AG10803 (cell line): ENCODE data around the gene ASTN1.

ENCODE experiments used
- DNase-seq: peaks from one replicate; pipeline ENCODE4 v3.0.0; 2010; ENCODE audit warnings: low read depth
- H3K4me3 ChIP-seq: 2 replicates; pipeline ENCODE4 v1.5.1; 2011; ENCODE audit warnings: mild to moderate bottlenecking, low read length, control low read depth
- CTCF ChIP-seq: conservative IDR thresholded peaks from 2 replicates; pipeline ENCODE4 v1.5.1; 2011; ENCODE audit warnings: mild to moderate bottlenecking, low read length, control low read depth, inconsistent platforms

ASTN1 gene

GRCh38 chr1:177174921-177175634, 10.6 kb upstream of the ASTN1 start:
- DNase-seq, result no peak
- no peak for TF ChIP-seq CTCF
- H3K4me3 ChIP-seq, result no peak overlapping the region

- no peak for DNase-seq
- H3K4me3 ChIP-seq, result no peak overlapping the region
- TF ChIP-seq CTCF, result no peak
Observed at GRCh38 chr1:177173976-177174375, 9.5 kb upstream of the ASTN1 start.

- H3K4me3 ChIP-seq, result no peak overlapping the region
- TF ChIP-seq CTCF, result no peak
- DNase-seq, result no peak
Observed at GRCh38 chr1:177172866-177173265, 8.4 kb upstream of the ASTN1 start.

DNA sequence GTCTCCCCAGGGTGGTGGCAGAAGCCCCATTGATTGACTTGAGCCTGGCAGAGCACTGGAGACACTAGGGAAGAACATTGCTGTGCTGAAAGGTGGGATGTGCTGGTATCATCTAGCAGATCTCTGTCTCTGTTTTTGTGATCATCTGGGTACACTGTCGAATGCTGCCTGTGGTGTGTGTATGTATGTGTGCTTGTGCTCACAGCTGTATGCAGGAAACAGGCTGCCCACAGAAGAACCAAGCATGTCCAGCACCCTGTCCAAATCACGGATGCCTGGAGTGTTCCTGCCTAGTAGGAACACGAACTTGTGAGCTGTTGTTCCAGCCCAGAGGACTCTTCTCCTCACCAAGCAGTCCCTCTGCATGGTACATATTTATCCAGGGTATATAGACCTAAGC, 7.8 kb upstream of the ASTN1 start:
- DNase-seq, result no peak
- H3K4me3 ChIP-seq, result no peak overlapping the region
- no peak for TF ChIP-seq CTCF

DNA sequence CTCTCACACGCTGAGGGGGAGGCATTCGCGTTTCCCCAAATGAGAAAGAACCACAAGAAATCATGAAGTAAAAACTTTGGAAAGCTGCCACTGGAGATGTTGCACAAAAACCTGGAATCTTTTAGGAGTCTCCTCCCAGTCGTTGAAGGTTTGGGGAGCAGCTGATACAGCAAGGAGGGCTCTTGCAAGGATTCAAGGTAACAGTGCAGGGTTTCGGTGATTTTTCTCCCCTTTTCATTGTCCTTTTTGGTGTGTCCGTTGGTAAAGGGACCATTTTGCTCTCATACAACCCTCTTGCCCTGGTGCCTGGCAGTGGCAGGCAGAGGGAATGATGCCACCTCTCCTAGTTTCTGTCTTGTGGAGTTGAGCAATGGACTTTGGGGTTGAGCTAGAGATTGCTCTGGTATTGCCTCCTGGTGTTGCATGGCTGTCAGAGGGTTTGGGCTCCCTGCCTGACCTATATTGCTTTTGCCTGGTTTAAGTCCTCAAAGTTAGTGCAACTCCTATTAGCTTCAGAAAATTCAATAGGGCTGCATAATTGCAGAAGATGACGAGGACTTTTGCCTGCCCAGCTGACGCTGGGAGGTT, 7.1 kb upstream of the ASTN1 start:
- peak; percentile 45 for DNase-seq
- peak overlapping the region; percentile 29 for H3K4me3 ChIP-seq
- TF ChIP-seq CTCF, result 0 out of 2 replicates have a peak, but pooled peaks have one; percentile 4

DNA sequence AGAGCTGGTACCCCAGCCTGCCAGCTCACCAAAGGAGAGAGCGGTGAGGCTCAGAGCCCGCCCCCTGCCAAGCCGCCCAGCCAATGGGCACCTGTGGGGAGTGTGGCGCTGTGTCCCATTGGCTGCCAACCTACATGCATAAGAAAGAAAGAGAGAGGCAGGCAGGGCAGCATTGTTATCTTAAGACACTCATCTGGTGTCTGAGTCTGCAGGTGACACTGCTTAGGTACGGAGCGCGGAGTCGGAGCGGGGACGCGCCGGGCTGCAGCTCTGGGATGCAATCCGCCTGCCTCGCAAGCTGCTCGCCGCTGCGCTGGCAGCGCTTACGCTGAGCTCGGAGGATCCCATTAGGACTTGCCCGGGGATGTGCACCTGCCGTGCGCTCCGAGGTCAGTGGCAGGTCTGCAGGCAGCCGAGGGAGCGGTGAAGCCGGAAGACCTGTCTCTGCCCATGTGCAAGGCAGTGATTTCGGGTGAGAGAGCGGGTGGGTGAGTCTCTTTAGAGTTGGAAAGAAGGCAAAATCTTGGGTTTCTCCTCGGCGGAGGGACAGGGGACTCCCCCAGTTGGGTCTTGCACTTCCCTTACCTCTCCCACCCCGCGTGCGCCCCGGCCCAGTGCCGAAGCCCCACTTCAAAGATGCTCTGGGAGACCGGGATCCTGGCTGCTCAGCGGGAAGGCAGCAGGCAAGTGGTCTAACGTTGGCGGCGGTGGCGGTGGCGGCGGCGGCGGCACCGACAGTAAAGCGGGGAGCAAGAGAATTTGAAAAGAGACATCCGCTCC, 6.4 kb upstream of the ASTN1 start, which contains the start of gene BRINP2:
Gene BRINP2 (plus strand): TSS at position 203 of the 780 bp plus-strand sequence. CDS start 58,919 bp downstream, outside the sequence.
- H3K4me3 ChIP-seq, result peak within 1 kb of the TSS; percentile 51
- DNase-seq, result peak; percentile 27
- no peak for TF ChIP-seq CTCF
